ENCODE measurements around the gene GGA3. TPM values are rescaled to one million over a fixed set of nuclear protein-coding genes. Genes with fewer than 3 reads are reported as not detected.

The GGA3 gene
- total RNA-seq, 1 experiment from 2014 or later = 61.6 TPM

- Histone ChIP-seq H3K36me3 (ENCODE audit: control insufficient read depth, insufficient read depth, low read length) (no peaks in the 10 kb centered on the region), H3K4me1 (ENCODE audit: control insufficient read depth, insufficient read depth, low read length) (peaks cover 27% of the 10 kb centered on the region), H3K27me3 (ENCODE audit: control insufficient read depth, insufficient read depth, low read length) (no peaks in the 10 kb centered on the region), H3K9me3 (ENCODE audit: control insufficient read depth, insufficient read depth, low read depth, low read length) (no peaks in the 10 kb centered on the region), H3K27ac (ENCODE audit: low read length) (no peak overlapping the region), H3K4me3 (ENCODE audit: low read depth in 2 of 2, low read length in 2 of 2) (no peak overlapping the region)
- in situ Hi-C loops (cut with HindIII; ENCODE audit: low pct_unique_long_range_greater_than_20kb, low sequenced_read_pairs) (no loop called here), intact Hi-C loops (cut with micrococcal nuclease; ENCODE audit: unreplicated experiment) (no loop called here)
- TF ChIP-seq REST (IDR thresholded peaks at IDR 0.05; ENCODE audit: insufficient read depth in 1 of 2, low read depth in 2 of 2, low read length in 1 of 2) (no peak), POLR2AphosphoS5 (IDR thresholded peaks at IDR 0.05; ENCODE audit: low read depth, low read length) (no peak), TCF7L2 (IDR thresholded peaks at IDR 0.05; ENCODE audit: low read depth, low read length) (no peak), CTCF (IDR thresholded peaks at IDR 0.05) (no peak), SIN3A (IDR thresholded peaks at IDR 0.05; ENCODE audit: borderline replicate concordance, insufficient read depth, low read depth, low read length) (no peak)
- ATAC-seq (no peak), DNase-seq (ENCODE audit: low read depth, low spot score) (no peak)
- POLR2A ChIA-PET = no interaction called here
- CTCF ChIA-PET = no interaction called here
- BruUV-seq (replicated peaks) = no TSS peak
These were observed 11.4 kb upstream of the GGA3 start for GRCh38 chr17:75272848-75273184.

GRCh38 chr17:75271955-75272847, 10.8 kb upstream of the GGA3 start:
- ATAC-seq = no peak
- intact Hi-C loops (cut with micrococcal nuclease; ENCODE audit: unreplicated experiment) = no loop called here
- Histone ChIP-seq H3K9me3 (ENCODE audit: control insufficient read depth, insufficient read depth, low read depth, low read length) (no peaks in the 10 kb centered on the region), H3K36me3 (ENCODE audit: control insufficient read depth, insufficient read depth, low read length) (no peaks in the 10 kb centered on the region), H3K4me3 (ENCODE audit: low read depth in 2 of 2, low read length in 2 of 2) (peak overlapping the region; percentile 81 to 86), H3K4me1 (ENCODE audit: control insufficient read depth, insufficient read depth, low read length) (peaks cover 33% of the 10 kb centered on the region), H3K27me3 (ENCODE audit: control insufficient read depth, insufficient read depth, low read length) (no peaks in the 10 kb centered on the region), H3K27ac (ENCODE audit: low read length) (peak overlapping the region; percentile 78)
- TF ChIP-seq POLR2AphosphoS5 (IDR thresholded peaks at IDR 0.05; ENCODE audit: low read depth, low read length) = 0 out of 2 replicates have a peak, but pooled peaks have one; percentile 25
- 0 out of 2 replicates have a peak, but pooled peaks have one; percentile 11 for TF ChIP-seq SIN3A (IDR thresholded peaks at IDR 0.05; ENCODE audit: borderline replicate concordance, insufficient read depth, low read depth, low read length)
- TF ChIP-seq TCF7L2 (IDR thresholded peaks at IDR 0.05; ENCODE audit: low read depth, low read length) = no peak
- no TSS peak for BruUV-seq (replicated peaks)
- POLR2A ChIA-PET = no interaction called here
- DNase-seq (ENCODE audit: low read depth, low spot score) = no peak
- in situ Hi-C loops (cut with HindIII; ENCODE audit: low pct_unique_long_range_greater_than_20kb, low sequenced_read_pairs) = no loop called here
- CTCF ChIA-PET = interaction anchor here (1.2 to 2.3 kb wide), 2 partner anchors 10 to 13 kb away, joined by 5 to 8 read pairs; no protein-coding TSS in a partner anchor

Data from Panc1 (cell line).